ENCODE data around the gene NEK7. TPM values are rescaled to one million over a fixed set of nuclear protein-coding genes. Genes with fewer than 3 reads are reported as not detected.

The NEK7 gene
- total and polyA plus RNA-seq, 9 of the 15 experiments (the other 6 are each of a cell fraction or from before 2014, with no cell fraction given), result 8.5 to 37.3 (median 27.7) TPM

DNA sequence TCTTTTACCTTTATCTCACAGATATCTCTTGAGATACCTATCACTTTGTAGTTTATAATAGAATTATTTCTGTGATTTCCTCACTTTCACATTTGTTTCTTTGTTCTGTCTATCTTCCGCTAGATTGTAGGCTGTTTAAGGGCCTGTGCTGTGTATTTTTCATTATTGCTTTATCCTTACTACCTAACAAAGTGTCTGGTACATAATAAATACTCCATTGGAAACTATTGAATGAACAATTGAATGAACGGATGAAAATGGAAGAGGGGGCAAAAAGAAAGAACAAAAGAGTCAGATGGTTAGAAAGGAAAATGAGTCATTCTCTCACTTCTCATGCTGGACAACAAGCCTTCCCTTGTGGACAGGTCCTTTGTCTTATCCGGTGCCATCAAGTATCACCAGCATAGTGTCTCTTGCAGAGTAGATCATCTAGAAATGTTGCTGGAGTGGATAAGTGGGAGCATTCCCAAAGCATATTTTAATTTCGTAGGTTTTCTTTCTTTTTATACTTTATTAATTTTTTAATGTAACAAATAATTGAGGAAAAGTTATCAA is 159.8 kb downstream of the NEK7 start:
- FAIRE-seq, result peak; percentile 42
- Histone ChIP-seq H3K4me3 (no peak overlapping the region), H2AFZ (ENCODE audit: low read depth, low read length) (no peak overlapping the region), H3K4me2 (ENCODE audit: insufficient read depth, low read length) (no peak overlapping the region), H3K9me3 (replicated peaks; ENCODE audit: control insufficient read depth, insufficient read depth, low read depth, low read length) (no peaks in the 10 kb centered on the region), H3K27ac (ENCODE audit: extremely low read depth, low read depth, low read length) (no peak overlapping the region), H3K36me3 (ENCODE audit: control insufficient read depth, insufficient read depth, low read length) (0 out of 3 replicates have a peak, but pooled peaks cover 7% of the 10 kb centered on the region), H3K9ac (ENCODE audit: insufficient read depth in 1 of 2, low read depth in 2 of 2, low read length in 2 of 2) (no peak overlapping the region), H4K20me1 (replicated peaks; ENCODE audit: control insufficient read depth, insufficient read depth, low read length) (no peaks in the 10 kb centered on the region), H3K27me3 (ENCODE audit: control insufficient read depth in 2 of 2, insufficient read depth in 2 of 2, low read length in 2 of 2) (no peaks in the 10 kb centered on the region), H3K79me2 (ENCODE audit: control insufficient read depth, insufficient read depth, low read length) (no peaks in the 10 kb centered on the region), H3K4me1 (replicated peaks in 1 of 2; ENCODE audit: control insufficient read depth in 2 of 2, insufficient read depth in 2 of 2, low read length in 2 of 2) (peaks cover 3 to 9% of the 10 kb centered on the region in 2 experiments; a peak in 3 of 5 replicates), H3K9me1 (ENCODE audit: control insufficient read depth, insufficient read depth, low read length) (no peaks in the 10 kb centered on the region)
- in situ Hi-C loops (cut with MboI), result no loop called here
- no peak for ATAC-seq
- ChIA-PET POLR2A (no interaction called here), CTCF (ENCODE audit: low intra/inter-chr PET ratio) (no interaction called here)
- whole genome bisulfite sequencing (ENCODE audit: insufficient coverage, low coverage, missing lambda C conversion rate), result 64% methylated on average over 4 of the region's 4 CpGs
- intact Hi-C loops (cut with micrococcal nuclease), result no loop called here
- no peak for DNase-seq (ENCODE audit: extremely low read depth in 1 of 4, low spot score in 3 of 4)
- BruUV-seq (replicated peaks), result no TSS peak
- TF ChIP-seq SMARCA4 (IDR thresholded peaks at IDR 0.05), result no peak
- TF ChIP-seq CBX2 (IDR thresholded peaks at IDR 0.05; ENCODE audit: insufficient read depth, low read length, poor library complexity, severe bottlenecking), result no peak
- TF ChIP-seq, protein P1, sequence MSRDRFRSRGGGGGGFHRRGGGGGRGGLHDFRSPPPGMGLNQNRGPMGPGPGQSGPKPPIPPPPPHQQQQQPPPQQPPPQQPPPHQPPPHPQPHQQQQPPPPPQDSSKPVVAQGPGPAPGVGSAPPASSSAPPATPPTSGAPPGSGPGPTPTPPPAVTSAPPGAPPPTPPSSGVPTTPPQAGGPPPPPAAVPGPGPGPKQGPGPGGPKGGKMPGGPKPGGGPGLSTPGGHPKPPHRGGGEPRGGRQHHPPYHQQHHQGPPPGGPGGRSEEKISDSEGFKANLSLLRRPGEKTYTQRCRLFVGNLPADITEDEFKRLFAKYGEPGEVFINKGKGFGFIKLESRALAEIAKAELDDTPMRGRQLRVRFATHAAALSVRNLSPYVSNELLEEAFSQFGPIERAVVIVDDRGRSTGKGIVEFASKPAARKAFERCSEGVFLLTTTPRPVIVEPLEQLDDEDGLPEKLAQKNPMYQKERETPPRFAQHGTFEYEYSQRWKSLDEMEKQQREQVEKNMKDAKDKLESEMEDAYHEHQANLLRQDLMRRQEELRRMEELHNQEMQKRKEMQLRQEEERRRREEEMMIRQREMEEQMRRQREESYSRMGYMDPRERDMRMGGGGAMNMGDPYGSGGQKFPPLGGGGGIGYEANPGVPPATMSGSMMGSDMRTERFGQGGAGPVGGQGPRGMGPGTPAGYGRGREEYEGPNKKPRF (IDR thresholded peaks at IDR 0.05; ENCODE audit: low read depth, low read length), result no peak
- TF ChIP-seq, protein P2, sequence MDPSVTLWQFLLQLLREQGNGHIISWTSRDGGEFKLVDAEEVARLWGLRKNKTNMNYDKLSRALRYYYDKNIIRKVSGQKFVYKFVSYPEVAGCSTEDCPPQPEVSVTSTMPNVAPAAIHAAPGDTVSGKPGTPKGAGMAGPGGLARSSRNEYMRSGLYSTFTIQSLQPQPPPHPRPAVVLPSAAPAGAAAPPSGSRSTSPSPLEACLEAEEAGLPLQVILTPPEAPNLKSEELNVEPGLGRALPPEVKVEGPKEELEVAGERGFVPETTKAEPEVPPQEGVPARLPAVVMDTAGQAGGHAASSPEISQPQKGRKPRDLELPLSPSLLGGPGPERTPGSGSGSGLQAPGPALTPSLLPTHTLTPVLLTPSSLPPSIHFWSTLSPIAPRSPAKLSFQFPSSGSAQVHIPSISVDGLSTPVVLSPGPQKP (CRISPR knock-in tag; IDR thresholded peaks at IDR 0.05), result no peak
- no peak for TF ChIP-seq POU5F1 (IDR thresholded peaks at IDR 0.05; ENCODE audit: borderline replicate concordance, low read depth, low read length, partially characterized antibody)
- TF ChIP-seq, protein P3, sequence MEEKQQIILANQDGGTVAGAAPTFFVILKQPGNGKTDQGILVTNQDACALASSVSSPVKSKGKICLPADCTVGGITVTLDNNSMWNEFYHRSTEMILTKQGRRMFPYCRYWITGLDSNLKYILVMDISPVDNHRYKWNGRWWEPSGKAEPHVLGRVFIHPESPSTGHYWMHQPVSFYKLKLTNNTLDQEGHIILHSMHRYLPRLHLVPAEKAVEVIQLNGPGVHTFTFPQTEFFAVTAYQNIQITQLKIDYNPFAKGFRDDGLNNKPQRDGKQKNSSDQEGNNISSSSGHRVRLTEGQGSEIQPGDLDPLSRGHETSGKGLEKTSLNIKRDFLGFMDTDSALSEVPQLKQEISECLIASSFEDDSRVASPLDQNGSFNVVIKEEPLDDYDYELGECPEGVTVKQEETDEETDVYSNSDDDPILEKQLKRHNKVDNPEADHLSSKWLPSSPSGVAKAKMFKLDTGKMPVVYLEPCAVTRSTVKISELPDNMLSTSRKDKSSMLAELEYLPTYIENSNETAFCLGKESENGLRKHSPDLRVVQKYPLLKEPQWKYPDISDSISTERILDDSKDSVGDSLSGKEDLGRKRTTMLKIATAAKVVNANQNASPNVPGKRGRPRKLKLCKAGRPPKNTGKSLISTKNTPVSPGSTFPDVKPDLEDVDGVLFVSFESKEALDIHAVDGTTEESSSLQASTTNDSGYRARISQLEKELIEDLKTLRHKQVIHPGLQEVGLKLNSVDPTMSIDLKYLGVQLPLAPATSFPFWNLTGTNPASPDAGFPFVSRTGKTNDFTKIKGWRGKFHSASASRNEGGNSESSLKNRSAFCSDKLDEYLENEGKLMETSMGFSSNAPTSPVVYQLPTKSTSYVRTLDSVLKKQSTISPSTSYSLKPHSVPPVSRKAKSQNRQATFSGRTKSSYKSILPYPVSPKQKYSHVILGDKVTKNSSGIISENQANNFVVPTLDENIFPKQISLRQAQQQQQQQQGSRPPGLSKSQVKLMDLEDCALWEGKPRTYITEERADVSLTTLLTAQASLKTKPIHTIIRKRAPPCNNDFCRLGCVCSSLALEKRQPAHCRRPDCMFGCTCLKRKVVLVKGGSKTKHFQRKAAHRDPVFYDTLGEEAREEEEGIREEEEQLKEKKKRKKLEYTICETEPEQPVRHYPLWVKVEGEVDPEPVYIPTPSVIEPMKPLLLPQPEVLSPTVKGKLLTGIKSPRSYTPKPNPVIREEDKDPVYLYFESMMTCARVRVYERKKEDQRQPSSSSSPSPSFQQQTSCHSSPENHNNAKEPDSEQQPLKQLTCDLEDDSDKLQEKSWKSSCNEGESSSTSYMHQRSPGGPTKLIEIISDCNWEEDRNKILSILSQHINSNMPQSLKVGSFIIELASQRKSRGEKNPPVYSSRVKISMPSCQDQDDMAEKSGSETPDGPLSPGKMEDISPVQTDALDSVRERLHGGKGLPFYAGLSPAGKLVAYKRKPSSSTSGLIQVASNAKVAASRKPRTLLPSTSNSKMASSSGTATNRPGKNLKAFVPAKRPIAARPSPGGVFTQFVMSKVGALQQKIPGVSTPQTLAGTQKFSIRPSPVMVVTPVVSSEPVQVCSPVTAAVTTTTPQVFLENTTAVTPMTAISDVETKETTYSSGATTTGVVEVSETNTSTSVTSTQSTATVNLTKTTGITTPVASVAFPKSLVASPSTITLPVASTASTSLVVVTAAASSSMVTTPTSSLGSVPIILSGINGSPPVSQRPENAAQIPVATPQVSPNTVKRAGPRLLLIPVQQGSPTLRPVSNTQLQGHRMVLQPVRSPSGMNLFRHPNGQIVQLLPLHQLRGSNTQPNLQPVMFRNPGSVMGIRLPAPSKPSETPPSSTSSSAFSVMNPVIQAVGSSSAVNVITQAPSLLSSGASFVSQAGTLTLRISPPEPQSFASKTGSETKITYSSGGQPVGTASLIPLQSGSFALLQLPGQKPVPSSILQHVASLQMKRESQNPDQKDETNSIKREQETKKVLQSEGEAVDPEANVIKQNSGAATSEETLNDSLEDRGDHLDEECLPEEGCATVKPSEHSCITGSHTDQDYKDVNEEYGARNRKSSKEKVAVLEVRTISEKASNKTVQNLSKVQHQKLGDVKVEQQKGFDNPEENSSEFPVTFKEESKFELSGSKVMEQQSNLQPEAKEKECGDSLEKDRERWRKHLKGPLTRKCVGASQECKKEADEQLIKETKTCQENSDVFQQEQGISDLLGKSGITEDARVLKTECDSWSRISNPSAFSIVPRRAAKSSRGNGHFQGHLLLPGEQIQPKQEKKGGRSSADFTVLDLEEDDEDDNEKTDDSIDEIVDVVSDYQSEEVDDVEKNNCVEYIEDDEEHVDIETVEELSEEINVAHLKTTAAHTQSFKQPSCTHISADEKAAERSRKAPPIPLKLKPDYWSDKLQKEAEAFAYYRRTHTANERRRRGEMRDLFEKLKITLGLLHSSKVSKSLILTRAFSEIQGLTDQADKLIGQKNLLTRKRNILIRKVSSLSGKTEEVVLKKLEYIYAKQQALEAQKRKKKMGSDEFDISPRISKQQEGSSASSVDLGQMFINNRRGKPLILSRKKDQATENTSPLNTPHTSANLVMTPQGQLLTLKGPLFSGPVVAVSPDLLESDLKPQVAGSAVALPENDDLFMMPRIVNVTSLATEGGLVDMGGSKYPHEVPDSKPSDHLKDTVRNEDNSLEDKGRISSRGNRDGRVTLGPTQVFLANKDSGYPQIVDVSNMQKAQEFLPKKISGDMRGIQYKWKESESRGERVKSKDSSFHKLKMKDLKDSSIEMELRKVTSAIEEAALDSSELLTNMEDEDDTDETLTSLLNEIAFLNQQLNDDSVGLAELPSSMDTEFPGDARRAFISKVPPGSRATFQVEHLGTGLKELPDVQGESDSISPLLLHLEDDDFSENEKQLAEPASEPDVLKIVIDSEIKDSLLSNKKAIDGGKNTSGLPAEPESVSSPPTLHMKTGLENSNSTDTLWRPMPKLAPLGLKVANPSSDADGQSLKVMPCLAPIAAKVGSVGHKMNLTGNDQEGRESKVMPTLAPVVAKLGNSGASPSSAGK (IDR thresholded peaks at IDR 0.05), result no peak
- TF ChIP-seq MCM5 (IDR thresholded peaks at IDR 0.05; ENCODE audit: low read depth), result no peak
